ENCODE measurements around the gene P2RX6.
"Not testable (repeated sequence)": the region's sequence is repeated elsewhere in the genome, so short reads cannot be mapped to it uniquely, and the experiment has no call there.

The P2RX6 gene

GRCh38 chr22:20970939-20971657 lies 43.9 kb upstream of the P2RX6 start:
- FAIRE-seq (no peak), DNase-seq (ENCODE audit: insufficient read length, low spot score) (no peak)
- TF ChIP-seq CTCF (IDR thresholded peaks at IDR 0.05; ENCODE audit: insufficient read depth, missing control alignments) = no peak

DNA sequence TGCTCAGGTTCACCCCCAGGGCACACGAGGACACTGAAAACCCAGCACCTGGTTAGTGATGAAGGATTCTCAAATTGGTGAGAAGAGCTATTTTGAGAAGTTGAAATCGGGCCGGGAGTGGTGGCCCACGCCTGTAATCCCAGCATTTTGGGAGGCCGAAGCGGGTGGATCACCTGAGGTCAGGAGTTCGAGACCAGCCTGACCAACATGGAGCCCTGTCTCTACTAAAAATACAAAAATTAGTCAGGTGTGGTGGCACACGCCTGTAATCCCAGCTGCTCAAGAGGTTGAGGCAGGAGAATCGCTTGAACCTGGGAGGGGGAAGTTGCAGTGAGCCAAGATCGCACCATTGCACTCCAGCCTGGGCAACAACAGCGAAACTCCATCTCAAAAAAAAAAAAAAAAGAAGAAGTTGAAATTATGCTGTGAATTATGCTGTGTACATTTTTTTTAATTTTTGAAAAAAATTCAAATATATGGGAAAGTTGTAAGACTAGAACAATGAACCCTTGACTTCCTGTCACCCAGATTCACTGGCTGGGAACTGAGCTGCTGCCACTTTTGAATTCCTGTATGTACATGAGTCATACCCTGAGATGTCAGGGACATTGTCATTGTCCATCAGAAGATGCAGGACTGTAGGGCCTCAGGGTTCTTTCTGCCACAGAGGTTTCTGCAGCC lies 42.8 kb upstream of the P2RX6 start:
- not testable (repeated sequence) for FAIRE-seq; DNase-seq (ENCODE audit: insufficient read length, low spot score)

GRCh38 chr22:20972933-20973577 lies 41.9 kb upstream of the P2RX6 start:
- DNase-seq (ENCODE audit: insufficient read length, low spot score) (no peak), FAIRE-seq (no peak)
- TF ChIP-seq CTCF (IDR thresholded peaks at IDR 0.05; ENCODE audit: insufficient read depth, missing control alignments) = no peak

DNA sequence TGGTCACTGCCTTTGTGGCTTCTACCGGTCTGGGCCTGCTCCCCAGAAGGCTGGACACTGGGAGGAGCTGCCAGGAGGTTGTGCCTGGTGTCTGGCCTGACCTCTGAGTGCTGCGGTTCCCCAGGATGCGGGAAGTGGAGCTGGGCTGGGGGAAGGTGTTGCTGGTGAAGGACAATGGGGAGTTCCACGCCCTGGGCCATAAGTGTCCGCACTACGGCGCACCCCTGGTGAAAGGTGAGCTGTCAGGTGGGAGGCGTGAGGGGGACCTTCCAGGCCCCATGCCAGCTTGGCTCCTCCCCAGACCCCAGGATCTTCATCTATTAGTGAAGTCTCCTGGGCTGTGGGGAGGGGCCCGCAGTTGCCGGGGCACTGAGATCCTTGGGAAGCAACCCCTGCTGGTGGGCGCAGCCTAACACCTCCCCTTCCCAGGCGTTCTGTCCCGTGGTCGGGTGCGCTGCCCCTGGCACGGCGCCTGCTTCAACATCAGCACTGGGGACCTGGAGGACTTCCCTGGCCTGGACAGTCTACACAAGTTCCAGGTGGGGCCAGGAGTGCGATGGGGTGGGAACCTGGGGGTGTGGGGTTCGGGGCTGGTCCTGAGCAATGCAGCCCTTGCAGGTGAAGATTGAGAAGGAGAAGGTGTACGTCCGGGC lies 41.2 kb upstream of the P2RX6 start:
- no peak for TF ChIP-seq CTCF (IDR thresholded peaks at IDR 0.05; ENCODE audit: insufficient read depth, missing control alignments)
- FAIRE-seq (no peak), DNase-seq (ENCODE audit: insufficient read length, low spot score) (no peak)

GRCh38 chr22:20974336-20974955 lies 40.5 kb upstream of the P2RX6 start:
- FAIRE-seq = no peak
- TF ChIP-seq CTCF (IDR thresholded peaks at IDR 0.05; ENCODE audit: insufficient read depth, missing control alignments) = no peak
- DNase-seq (ENCODE audit: insufficient read length, low spot score) = no peak

DNA sequence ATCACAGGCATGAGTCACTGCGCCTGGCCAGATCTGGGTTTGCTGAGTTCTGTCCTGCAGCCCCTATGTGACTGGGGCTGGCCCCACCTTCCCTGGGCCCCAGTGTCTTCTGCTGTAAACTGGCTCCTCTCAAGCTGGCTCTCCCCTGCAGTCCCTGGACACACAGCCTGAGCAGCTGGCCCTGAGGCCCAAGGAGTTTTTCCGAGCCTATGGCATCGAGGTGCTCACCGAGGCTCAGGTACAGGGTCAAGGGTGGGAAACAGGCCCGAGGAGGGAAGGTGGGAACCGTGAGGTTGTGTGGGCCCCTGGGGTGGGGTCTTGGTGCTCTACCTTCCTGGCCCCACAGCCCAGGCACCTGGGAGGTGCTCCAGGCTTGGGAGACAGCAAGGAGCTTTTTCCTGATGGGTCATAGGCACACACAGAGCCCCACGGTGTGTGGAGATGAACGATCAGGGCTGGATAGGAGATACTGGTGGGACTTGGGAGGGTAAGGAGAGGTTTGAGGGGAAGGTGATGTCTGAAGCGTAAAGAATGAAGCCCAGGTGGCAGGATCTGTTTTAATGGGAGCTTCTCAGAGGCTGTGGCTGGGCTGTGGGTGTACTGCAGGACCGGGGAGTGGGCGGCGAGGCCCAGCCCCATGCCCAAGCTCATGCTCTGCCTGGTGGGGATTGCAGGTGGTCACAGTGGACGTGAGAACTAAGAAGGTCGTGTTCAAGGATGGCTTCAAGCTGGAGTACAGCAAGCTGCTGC lies 39.2 kb upstream of the P2RX6 start:
- FAIRE-seq = no peak
- no peak for TF ChIP-seq CTCF (IDR thresholded peaks at IDR 0.05; ENCODE audit: insufficient read depth, missing control alignments)

More for the DNA sequence above, 39.2 kb upstream of the P2RX6 start:
- DNase-seq (ENCODE audit: insufficient read length, low spot score) = no peak

Measured in D721Med (cell line).